ENCODE measurements around the gene TMEM80.

TMEM80 gene

DNA sequence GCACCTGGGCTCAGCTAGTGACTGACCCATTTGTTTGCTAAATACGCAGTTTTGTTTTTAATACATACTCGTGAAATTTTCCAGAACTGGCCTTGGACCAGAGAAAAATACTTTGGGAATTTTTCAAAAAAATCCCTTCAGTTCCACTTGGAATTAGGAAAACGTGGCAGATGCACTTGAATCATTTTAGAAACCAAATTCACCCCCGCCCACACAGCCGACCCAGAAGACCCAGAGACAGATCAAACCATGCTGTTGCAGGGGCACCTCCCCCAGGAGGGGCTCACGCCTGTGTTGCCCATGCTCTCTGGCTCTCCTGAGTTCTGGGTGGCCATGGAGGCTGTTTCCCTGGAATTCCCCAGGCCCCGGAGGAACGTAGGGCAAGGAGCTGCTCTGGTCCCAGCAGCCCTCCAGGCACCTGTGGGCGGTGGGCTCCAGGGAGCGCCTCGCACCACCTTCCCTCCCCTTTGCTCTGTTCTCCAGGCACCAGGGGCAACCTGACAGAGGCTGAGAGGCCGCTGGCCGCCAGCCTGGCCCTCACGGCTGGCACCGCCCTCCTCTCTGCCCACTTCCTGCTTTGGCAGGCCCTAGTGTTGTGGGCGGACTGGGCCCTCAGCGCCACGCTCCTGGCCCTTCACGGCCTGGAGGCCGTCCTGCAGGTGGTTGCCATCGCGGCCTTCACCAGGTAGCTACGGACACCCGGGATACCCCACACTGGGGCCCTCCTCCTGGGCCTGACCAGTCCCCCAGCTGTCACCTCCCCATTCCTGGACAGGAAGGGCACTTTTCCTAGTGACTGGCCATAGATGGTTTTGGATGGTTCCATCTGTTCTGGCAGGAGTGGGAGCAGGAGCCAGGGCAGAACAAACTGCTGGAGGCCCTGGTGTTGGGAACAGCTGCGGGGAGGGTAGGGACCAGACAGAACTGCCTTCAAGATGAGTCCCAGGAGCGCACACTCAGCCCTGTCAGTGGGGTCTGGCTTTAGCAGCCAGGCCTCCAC is 7.1 kb downstream of the TMEM80 start:
- no peak for DNase-seq

DNA sequence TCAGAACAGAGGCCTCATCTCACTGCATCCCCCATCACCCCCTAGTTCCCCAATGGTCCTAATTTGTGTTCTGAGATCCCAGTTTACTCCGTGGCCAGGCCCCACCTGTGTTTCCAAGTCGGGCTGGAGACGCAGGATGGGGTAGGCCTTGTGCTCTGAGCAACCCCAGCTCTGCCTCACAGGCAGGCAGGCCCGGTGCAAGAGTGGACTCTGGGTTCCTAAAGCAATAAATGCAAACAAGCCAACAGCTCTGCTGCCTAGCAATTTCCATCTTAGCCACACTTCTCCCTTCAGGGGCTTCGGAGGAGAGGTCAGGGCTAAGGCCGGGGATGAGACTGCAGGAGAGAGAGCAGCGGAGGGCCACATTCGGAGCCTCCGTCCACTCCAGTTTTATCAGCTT is 7.9 kb downstream of the TMEM80 start:
- no peak for DNase-seq

DNA sequence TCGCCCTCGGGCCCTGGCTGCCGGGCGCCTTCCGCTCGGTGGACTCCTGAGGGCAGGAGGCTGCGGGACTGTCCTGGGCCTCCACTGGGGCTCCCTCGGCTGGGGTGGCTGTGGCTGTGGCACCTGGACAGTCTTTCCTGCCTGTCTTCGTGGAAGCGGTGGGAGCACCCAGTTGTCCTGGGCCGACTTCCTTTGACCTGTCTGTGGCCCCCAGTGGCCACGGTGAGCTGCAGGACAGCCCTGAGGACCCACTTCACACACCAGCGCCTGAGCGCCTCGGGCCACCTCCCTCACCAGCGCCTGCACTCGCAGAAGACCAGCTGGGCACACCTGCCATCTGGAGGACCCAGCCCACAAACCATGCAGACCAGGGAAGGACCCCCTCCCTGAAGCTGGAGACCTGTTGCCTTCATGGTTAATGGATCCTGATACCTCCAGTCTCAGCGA is 8.6 kb downstream of the TMEM80 start:
- no peak for DNase-seq

DNA sequence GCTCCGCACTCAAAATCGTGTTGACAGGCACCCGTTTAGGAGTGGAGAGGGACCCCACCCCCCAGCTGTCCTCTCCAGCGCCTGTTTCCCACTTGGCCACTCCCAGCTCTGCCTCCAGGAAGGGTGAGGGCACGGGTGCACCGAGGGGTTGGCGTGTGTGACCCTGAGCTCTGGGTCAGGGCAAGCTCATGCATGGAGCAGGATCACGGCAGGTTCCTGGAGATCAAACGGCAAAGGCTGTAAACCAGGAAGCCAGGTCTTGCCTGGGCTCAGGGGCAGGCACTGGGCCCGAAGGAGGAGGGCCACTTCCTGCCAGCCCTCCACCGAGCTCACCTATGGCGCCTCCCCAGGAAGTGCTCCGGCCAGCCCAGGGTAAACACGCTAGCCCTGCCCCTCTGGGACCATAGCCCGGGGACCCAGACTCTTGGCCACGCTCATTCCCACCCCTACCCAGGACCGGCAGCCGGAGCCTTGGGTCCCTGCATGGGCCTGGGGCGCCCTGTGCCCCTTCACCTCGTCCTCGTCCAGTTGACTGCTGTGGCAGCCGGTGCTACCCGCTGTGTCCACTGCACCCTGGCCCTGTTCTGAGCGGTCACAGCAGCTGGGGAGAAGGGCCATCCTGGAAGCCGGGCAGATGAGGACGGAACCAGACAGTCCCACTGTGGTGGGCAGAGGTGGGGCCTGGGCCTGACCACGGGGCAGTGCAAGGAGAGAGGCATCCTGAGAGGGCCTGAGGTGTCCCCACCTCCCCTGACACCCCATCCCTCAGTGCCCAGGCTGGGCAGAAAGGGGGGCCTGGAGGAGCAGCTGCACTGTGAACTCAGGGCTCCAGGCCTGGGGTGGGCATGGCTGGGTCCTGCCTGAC is 9.4 kb downstream of the TMEM80 start:
- no peak for DNase-seq

DNA sequence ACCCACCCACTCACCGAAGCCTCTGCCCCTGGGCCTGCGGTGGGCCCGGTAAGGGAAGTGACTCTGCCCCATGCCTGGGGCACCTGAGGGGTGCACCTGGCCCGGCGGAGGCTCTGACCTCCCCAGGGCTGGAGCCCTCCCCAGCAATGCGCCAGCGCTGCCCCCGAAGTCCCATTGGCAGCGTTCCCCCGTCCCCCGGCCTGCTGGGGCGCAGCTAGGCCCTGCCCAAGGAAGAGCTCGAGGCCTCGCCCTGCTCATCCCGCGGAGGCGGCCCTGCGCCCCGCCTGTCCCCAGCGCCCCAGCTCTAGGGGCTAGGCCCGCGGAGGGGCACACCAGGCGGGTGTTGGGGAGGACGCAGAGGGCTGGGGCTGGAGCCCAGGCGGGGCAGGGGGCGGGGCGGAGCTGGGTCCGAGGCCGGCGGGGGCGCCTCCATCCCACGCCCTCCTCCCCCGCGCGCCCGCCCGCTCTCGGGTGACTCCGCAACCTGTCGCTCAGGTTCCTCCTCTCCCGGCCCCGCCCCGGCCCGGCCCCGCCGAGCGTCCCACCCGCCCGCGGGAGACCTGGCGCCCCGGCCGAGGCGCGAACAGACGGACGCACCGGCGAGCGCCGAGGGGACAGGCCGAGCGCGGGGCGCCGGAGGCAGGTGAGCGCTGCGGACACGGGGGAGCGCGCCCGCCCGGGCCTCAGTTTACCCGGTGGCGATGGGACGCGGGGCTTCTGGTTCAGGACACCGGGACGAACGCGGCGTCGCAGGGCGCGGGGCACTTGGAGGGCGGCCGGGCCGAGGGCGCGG is 10.2 kb downstream of the TMEM80 start, which contains the start of gene EPS8L2:
EPS8L2 (plus strand) TSS at position 586 of the 793 bp plus-strand sequence. CDS start 3,177 bp downstream, outside the sequence.
- DNase-seq, result peak in 1 of 2 donors; percentile 45

DNA sequence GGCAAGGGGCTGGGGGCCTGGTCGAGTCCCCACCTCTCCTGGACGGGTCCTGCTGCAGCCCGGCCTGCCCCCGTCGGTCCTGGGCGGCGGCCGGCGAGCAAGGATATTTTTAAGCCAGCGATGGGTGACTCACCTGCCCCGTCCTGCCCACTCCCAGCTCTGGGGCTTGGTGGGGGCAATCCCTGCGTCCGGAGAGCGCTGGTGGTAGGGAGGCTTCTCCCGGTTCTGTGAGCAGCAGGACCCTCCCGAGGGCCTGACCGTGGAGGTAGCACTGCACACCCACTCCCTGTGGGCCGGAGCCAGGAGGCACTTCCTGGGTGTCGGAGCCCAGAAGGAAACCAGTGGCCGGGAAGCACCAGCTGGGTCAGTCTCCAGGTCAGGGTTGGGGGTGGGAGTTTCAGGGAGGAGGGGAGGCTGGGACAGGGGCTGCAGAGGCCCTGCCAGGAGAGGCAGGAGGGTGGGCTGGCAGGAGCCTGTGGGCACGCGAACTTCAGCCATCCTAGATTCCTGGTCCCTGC is 10.9 kb downstream of the TMEM80 start:
- no peak for DNase-seq

DNA sequence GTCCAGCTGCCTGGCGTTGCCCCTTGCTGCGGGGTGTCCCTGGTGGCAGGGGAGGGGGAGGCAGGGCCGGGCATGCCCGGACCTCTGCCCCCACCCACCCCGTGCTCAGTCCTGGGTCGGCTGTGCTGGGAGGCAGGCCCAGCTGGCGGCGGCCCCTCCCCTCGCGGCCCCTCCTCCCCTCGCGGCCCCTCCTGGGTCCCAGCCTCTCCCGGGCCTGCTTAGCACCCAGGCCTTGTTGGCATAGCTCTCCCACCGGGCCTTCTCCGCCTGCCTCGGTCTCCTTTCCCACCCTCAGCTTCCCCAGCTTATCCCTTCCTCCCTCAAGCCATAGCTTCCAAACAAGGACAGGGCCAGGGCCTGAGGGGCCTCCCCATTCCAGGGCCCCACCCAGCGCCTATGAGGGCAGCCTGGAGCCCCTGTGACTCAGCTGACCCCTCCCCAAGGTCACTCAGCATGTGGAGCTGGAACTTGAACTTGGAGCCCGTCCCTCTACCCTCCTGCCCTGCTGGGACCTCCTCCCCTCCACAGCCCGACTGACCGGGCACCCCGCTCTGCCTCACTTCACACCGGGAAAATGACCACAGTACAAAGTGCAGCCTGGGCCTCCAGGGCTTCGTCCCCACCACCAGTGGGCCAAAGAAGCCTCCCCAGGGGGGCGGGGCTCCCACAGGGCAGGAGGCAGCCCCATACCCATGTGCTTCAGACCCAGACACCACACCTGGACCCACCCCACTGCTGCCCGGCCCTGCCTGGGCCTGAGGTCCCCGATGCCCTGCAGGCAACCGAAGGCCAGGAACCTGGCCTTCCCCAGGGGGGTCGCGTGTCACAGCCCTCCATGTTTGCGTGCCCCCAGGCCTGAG is 11.6 kb downstream of the TMEM80 start:
- DNase-seq, result no peak

DNA sequence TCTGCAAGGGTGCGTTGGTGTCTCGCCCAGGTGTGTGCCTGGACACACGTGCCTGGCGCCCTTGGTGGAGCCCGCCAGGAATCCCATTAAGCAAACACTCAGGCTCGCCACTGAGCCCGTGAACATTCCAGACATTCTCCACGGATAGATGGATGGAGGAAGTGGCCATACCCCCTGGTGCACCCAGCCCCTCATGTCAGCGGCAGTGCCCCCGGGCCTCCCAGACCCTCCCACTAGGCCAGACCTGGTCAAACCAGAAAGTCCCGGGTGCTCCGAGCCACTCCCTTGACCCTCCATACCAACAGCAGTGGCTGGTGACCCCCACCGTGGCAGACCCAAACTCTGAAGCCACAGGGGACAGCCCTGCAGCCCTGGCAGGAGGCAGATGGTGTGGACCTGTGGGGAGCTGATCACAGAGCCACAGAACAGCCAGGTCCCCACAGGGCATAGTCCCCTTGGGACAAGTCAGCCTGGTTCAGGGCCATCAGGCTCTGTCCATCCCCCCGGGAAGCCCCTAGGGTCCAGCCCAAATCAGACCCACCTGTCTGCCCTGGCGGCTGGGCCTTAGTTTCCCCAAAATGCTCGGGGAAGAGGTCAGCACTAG is 12.3 kb downstream of the TMEM80 start:
- DNase-seq, result no peak

DNA sequence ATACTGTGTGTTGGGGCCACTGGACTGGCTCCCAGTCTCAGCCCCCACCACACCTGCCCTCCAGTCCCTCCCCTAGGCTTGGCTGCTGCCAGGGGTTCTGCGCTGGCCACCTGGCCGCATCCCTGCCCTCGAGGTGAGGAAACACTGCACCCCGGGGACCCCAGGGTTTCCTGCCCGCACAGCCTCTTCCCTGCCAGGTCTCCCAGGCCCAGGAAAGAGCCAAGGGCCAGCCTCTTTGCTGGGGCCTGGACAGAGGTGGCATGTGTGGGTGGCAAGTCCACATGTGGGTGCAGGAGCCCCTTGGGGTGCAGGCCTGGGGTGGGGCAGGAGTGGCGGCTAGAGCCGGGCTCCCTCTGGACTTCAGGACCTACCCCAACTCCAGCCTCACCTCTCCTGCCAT is 12.9 kb downstream of the TMEM80 start:
- no peak for DNase-seq

DNA sequence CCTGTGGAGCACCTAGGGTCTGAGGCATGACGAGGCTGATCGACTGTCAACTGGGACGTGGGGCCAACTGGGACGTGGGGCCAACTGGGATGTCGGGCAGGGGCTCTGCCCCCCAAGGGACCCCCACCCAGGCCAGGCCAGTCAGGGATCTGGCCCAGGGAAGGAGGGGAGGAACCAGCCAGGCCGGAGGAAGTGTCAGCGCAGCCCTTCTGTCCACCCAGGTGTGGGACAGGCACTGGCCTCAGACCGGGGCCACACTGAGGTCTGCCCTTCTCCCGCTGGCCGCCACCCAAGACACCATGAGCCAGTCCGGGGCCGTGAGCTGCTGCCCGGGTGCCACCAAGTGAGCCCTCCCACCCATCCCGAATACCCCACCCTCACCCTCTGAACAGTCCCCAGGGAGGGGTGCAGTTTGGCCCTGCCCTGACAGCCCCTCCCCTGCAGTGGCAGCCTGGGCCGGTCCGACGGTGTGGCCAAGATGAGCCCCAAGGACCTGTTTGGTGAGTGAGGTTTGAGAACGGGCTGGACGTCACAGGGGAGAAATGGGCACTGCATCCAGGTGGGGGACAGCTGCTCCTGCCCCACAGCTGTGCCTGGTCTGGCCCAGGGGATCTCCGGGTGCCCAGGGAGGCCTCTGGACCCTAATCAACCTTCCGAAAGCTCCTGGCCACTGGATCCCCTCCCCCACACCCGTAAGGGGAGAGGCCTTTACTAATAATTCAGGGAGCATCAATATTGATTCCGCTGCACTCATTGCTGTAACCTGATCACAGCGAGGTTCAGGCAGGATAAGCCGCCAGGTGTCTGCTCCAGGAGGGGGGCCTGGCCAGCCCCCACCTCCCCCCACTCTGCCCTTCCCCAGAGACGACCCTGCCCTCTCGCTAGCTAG is 13.7 kb downstream of the TMEM80 start:
- no peak for DNase-seq

DNA sequence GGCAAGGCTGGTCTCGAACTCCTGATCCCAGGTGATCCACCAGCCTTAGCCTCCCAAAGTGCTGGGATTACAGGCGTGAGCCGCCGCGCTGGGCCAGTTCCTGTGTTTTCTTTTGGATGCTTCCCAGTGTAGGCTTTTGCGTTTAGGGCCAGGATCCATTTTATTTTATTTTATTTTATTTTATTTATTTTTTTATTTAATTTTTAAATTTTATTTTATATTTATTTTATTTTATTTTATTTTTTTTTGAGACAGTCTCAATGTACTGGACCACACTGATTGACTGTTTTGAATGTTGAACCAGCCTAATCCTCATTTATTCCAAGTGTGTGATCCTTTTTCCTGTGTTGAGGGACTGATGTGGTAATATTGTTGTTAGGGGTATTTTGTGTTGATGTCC is 18.8 kb downstream of the TMEM80 start:
- DNase-seq, result no peak

DNA sequence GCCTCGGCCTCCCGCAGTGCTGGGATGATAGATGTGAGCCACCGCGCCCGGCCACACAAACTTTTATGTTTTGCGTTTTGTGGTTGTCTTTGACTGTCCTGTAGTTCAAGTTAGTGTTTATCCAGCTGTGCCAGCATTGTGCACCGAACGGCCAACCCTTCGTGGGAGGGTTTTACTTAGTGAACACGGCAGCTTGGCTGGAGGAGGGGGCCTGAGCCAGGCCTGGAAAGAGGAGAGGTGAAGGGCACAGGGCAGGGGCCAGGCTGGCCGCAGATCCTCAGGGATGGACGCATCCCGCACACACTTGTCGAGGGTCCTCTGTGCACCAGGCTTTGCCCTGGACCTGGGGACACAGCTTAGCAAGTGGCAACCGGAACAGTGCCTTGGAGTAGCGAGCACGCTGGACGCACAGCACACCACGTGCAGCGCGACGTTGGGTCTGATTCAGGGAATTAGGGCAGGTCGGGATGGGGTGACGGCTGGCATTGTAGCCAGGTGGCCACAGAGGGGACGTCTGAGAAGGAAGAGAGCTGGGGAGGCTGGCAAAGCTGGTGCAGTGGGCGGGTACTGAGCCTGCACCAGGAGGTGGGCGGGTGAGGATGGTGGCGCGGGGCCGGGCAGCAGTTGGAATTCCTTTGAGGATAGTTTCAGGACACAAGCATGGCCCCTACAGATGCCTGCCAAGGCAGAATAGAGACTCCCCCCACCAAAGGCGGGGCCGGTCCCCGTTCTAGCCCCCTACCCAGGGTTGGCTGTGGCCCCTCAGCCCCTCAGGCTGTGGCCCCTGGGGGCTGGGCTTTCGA is 23.8 kb downstream of the TMEM80 start:
- no peak for DNase-seq

DNA sequence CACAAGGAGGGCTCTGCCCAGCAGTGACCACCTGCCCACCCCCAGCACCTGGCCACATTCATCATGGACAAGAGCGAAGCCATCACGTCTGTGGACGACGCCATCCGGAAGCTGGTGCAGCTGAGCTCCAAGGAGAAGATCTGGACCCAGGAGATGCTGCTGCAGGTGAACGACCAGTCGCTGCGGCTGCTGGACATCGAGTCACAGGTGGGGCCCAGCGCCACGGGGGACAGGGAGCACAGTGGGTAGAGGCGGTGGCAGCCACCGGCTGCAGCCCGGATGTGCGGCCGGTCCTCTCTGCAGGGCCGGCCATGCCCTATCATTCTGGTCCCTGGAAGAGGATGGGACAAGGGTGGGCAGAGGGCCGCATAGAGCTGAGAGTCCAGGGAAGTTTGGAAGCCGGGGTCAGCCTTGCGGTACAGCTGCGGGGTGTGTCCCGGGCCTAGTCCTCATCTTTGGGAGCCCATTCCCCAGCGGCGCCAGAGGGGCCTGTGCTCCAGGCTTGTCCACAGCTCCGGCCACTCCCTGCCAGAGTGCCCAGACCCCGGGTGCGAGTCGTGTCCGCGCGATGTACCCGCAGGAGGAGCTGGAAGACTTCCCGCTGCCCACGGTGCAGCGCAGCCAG is 24.5 kb downstream of the TMEM80 start:
- no peak for DNase-seq

DNA sequence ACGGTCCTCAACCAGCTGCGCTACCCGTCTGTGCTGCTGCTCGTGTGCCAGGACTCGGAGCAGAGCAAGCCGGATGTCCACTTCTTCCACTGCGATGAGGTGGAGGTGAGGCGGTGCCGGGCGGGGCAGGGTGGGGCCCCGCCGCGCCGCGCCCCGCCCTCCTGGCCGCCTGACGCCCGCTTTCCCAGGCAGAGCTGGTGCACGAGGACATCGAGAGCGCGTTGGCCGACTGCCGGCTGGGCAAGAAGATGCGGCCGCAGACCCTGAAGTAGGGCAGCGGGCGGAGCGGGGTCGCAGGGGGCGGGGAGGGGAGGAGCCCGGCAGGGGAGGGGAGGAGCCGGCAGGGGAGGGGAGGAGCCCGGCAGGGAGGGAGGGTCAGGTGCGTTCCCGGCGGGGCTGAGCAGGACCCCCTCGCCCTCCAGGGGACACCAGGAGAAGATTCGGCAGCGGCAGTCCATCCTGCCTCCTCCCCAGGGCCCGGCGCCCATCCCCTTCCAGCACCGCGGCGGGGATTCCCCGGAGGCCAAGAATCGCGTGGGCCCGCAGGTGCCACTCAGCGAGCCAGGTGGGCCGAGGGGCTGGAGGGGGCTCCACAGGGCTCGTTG is 25.1 kb downstream of the TMEM80 start:
- peak; percentile 49 to 73 for DNase-seq

DNA sequence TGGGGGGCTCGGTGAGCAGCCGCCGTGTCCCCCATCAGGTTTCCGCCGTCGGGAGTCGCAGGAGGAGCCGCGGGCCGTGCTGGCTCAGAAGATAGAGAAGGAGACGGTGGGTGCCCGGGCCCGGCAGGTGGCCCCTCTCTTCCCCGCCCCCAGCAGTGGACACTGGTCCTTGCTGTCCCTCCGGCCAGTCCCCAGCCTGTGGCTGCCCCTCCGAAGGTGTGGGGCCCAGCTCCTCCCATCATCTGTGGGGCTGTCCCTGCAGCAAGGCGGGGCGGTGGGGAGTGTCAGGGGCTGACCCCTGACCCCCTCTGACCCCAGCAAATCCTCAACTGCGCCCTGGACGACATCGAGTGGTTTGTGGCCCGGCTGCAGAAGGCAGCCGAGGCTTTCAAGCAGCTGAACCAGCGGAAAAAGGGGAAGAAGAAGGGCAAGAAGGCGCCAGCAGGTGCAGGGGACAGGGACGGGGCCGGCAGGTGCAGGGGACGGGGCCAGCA is 25.7 kb downstream of the TMEM80 start:
- no peak for DNase-seq

DNA sequence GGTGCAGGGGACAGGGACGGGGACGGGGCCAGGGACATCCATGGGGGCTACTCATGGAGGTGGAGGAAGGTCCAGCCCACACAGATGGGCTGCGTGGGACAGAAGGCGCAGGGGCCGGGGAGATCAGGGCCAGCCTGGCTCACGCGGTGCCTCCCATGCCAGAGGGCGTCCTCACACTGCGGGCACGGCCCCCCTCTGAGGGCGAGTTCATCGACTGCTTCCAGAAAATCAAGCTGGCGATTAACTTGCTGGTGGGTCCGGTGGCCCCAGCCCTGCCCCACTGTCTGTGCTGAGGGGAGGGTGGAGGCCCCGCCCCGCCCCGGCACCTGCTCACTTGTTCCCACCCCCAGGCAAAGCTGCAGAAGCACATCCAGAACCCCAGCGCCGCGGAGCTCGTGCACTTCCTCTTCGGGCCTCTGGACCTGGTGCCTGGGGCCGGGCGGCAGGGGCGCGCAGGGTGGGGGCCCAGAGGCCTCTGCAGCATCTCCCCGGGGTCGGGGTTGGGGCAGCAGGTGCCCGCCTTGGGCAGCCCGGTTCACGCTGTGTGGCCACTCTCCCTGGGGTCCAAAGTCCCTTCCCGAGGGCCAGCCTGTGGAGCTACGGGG is 26.2 kb downstream of the TMEM80 start:
- peak; percentile 47 to 54 for DNase-seq

DNA sequence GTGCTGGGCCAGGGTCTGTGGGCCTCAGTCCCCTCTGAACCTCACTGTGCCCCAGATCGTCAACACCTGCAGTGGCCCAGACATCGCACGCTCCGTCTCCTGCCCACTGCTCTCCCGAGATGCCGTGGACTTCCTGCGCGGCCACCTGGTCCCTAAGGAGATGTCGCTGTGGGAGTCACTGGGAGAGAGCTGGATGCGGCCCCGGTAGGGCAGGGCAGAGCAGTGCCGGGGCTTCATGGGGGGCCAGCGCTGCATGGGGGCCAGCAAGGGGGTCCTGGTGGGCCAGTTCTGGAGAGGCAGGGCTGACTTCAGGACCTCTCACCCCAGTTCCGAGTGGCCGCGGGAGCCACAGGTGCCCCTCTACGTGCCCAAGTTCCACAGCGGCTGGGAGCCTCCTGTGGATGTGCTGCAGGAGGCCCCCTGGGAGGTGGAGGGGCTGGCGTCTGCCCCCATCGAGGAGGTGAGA is 26.8 kb downstream of the TMEM80 start:
- DNase-seq, result no peak

Measured in activated CD4-positive, alpha-beta T cell treated with anti-CD3 and anti-CD28 coated beads for 4 hours (primary cell).